RWPE2 (cell line): Measurements from ENCODE around the gene MICAL2.

Source experiments
- ATAC-seq: fragments of 200-7000 bp; cut with Tn5 transposase; 3 replicates; pipeline ENCODE4 v1.9.1; 2021; ENCODE audit warnings: low read depth
- DNase-seq: peaks from one replicate; pipeline ENCODE4 v3.0.0-alpha.2; 2020; ENCODE audit warnings: low spot score
- H3K27ac ChIP-seq: fragments of 450-650 bp; 2 replicates; pipeline ENCODE4 v1.5.1; 2017; ENCODE audit warnings: mild to moderate bottlenecking; ENCODE audit not compliant: poor library complexity, severe bottlenecking
- H3K27me3 ChIP-seq: fragments of 250-450 bp; sonication (Bioruptor Pico); 2 replicates; pipeline ENCODE4 v1.5.1; 2021; ENCODE audit warnings: mild to moderate bottlenecking, moderate library complexity; ENCODE audit not compliant: insufficient read depth, poor library complexity, severe bottlenecking
- H3K36me3 ChIP-seq: fragments of 250-450 bp; sonication (Bioruptor Pico); 2 replicates; pipeline ENCODE4 v1.5.1; 2020; ENCODE audit warnings: low read depth, mild to moderate bottlenecking, moderate library complexity
- H3K4me1 ChIP-seq: fragments of 250-450 bp; sonication (Bioruptor Pico); 2 replicates; pipeline ENCODE4 v1.5.1; 2021; ENCODE audit warnings: mild to moderate bottlenecking, moderate library complexity; ENCODE audit not compliant: insufficient read depth, poor library complexity, severe bottlenecking
- H3K4me3 ChIP-seq: fragments of 250-450 bp; sonication (Bioruptor Pico); 2 replicates; pipeline ENCODE4 v1.5.1; 2021; ENCODE audit warnings: mild to moderate bottlenecking, moderate library complexity; ENCODE audit not compliant: severe bottlenecking
- H3K9me3 ChIP-seq: fragments of 250-450 bp; sonication (Bioruptor Pico); 2 replicates; pipeline ENCODE4 v1.5.1; 2021; ENCODE audit warnings: mild to moderate bottlenecking, moderate library complexity; ENCODE audit not compliant: severe bottlenecking
- TF ChIP-seq, protein P1 (sequence below): fragments of 450-650 bp; IDR thresholded peaks from one replicate; pipeline ENCODE4 v1.5.1; 2017; ENCODE audit warnings: mild to moderate bottlenecking, moderate library complexity; ENCODE audit not compliant: poor library complexity, severe bottlenecking

The MICAL2 gene

DNA sequence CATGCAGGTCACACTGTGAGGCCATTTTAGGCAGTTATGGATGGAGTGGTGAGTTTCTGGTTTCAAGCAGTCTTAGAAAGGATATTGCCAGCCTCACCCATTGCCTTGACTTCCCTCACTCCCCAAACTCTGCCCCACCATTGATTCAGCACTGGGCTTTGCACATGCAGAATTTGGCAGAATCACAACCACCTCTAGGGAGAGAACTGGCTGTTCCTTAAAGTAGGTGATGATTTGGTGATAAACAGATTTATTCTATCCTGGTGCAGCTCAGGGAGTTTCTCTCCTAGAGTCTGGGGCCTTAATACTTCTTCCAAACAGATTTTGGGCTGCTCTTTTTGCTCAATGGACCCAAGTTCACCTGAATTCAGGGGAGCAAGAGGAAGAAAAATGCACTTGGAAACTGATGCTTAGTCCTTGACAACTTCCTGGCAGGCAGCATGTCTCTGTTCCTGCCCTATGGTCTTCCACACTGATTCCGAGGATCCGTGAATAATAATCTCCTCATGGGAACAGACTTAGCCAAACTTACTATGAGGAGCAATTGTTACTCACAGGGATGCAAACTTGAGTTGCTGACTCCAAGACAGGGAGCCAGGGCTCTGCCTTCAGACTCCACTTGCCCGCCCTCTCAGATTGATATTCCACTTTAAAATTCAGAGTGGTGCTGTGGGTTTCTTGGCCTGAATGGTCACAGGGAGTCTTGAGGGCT, 137.3 kb downstream of the MICAL2 start:
- H3K9me3 ChIP-seq: no peaks in the 10 kb centered on the region
- no peak overlapping the region for H3K4me3 ChIP-seq
- ATAC-seq: no peak
- peaks cover 27% of the 10 kb centered on the region for H3K4me1 ChIP-seq
- H3K27me3 ChIP-seq: no peaks in the 10 kb centered on the region
- TF ChIP-seq, protein P1, sequence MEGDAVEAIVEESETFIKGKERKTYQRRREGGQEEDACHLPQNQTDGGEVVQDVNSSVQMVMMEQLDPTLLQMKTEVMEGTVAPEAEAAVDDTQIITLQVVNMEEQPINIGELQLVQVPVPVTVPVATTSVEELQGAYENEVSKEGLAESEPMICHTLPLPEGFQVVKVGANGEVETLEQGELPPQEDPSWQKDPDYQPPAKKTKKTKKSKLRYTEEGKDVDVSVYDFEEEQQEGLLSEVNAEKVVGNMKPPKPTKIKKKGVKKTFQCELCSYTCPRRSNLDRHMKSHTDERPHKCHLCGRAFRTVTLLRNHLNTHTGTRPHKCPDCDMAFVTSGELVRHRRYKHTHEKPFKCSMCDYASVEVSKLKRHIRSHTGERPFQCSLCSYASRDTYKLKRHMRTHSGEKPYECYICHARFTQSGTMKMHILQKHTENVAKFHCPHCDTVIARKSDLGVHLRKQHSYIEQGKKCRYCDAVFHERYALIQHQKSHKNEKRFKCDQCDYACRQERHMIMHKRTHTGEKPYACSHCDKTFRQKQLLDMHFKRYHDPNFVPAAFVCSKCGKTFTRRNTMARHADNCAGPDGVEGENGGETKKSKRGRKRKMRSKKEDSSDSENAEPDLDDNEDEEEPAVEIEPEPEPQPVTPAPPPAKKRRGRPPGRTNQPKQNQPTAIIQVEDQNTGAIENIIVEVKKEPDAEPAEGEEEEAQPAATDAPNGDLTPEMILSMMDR: no peak
- no peak for DNase-seq
- H3K36me3 ChIP-seq: peaks cover 91% of the 10 kb centered on the region
- H3K27ac ChIP-seq: peak overlapping the region; percentile 55

DNA sequence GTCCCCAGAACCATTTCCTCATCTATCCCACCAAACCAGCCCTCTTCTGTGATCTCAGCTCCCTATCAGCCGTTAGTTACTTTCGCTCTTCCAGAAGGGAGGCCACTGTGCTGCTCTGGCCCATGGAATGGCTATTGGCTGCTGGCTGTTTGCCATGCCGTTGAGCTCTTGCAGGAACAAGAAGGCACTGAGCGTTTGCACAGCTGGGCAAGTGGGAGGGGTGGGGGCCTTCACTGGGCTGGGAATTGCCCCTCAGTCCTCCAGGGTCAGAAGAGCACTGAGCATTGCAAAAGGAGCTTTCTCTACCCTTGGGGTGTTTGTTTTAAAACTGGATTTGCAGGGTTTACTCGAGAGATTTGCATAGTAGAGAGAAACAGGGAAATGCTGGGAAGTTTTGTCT, 137.9 kb downstream of the MICAL2 start:
- peaks cover 27% of the 10 kb centered on the region for H3K4me1 ChIP-seq
- H3K36me3 ChIP-seq: peaks cover 91% of the 10 kb centered on the region
- peak overlapping the region; percentile 55 for H3K27ac ChIP-seq
- no peaks in the 10 kb centered on the region for H3K27me3 ChIP-seq
- DNase-seq (no peak), ATAC-seq (peak; percentile 35)
- TF ChIP-seq, protein P1: no peak
- no peak overlapping the region for H3K4me3 ChIP-seq
- H3K9me3 ChIP-seq: no peaks in the 10 kb centered on the region

DNA sequence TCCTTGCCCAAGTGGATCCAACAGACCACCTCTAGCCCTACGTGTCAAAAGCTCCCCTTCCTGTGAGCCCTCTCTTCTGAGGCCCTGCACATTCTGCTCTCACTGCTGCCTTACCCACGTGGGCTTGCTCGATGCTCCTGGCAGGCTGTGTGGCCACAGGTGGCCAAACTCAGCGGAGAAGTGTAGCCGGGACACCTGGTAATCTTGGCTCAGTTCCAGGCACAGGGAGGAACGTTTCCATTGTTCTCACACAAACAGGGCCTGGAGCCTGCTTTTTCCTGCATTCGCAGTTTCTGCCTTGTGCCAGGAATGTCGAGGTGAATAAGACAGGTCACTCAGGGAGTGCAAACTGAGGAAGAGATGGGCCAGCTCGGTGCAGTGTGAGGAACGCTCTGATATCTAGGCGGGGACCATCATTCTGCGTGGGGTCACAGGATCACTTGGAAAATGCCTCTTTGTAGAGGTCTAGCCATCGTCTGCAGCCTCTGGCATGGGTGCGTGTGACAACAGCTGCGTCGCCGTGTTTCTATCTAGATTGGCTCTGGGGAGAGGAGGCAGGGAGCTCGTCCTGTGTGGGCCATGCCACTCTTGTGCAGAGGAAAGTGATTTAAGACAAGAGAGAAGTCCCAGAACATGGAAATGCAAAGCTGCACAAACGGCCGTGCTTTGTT, 139.3 kb downstream of the MICAL2 start:
- no peak for DNase-seq
- Histone ChIP-seq H3K4me3 (no peak overlapping the region), H3K4me1 (peaks cover 24% of the 10 kb centered on the region), H3K36me3 (peaks cover 90% of the 10 kb centered on the region), H3K9me3 (no peaks in the 10 kb centered on the region), H3K27ac (peak overlapping the region; percentile 55), H3K27me3 (no peaks in the 10 kb centered on the region)
- 0 out of 3 replicates have a peak, but pooled peaks have one; percentile 2 for ATAC-seq
- TF ChIP-seq, protein P1: no peak

DNA sequence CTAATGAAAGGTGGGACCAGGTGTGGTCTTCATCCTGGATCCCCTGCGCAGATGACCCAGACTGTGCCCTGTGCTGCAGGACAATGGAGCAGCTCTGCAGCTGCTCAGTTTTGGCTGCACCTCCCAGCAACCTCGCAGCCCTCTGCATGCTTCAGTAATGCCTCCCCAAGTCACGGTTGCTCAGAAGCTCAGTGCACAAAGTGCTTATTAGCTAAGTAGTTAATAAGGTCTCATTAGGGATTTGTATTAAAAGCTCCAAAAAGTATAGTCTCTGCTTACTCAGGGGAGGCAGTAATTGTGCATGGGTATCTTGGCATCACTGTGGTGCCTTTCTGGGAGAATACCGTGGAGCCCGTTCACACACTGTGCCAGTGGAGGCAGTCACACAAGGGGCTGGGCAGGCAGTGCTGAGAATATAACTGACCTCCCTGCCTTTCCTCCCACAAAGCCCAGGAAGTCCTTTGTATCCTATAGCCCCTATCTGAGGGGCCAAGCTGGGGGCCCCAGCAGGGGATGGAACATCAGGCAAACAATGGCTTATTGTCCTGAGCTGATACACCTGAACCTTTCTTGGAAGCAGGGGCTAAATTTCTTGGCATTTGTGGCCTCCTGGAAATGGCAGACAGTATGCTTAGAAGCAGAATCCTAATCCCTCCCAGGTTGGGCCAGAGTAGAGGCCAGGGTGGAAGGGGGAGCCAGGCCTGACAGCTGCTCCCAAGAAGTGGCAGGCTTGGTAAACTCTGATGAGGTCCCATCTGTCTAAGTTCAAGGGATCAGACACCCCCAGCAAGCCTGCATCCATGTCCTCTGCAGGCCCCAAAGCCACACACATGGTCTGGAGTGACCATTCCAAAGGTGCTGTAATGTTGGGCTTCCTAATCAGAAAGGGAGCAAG, 141.5 kb downstream of the MICAL2 start:
- H3K27ac ChIP-seq: no peak overlapping the region
- DNase-seq (no peak), ATAC-seq (no peak)
- H3K4me3 ChIP-seq: no peak overlapping the region
- H3K4me1 ChIP-seq: peaks cover 18% of the 10 kb centered on the region
- no peaks in the 10 kb centered on the region for H3K9me3 ChIP-seq
- H3K27me3 ChIP-seq: no peaks in the 10 kb centered on the region
- H3K36me3 ChIP-seq: peaks cover 95% of the 10 kb centered on the region
- TF ChIP-seq, protein P1: no peak
